ENCODE measurements around the gene MED15.

- TF ChIP-seq CTCF (IDR thresholded peaks at IDR 0.05), result no peak
- TF ChIP-seq ZFX (IDR thresholded peaks at IDR 0.05; ENCODE audit: borderline replicate concordance), result no peak
Observed at GRCh38 chr22:20530368-20531153, 23.2 kb downstream of the MED15 start.

Data from 22Rv1 (cell line).